NCI-H446 (cell line): ENCODE results near the gene ZNF84.

ENCODE experiments used
- DNase-seq, 2 experiments: peaks; one replicate each; lab custom pipeline; 2025; lab: John Stamatoyannopoulos, UW

The ZNF84 gene

GRCh38 chr12:133037207-133038005, at the start of gene ZNF84:
TSS of gene ZNF84 (plus strand) at chr12:133037509. CDS start at chr12:133041468, 3,959 bp downstream.
- DNase-seq: peak; percentile 97 to 98

- DNase-seq: no peak
Measured at GRCh38 chr12:132998741-132999140, 38.6 kb upstream of the ZNF84 start.

- DNase-seq: no peak
Measured at GRCh38 chr12:133010657-133011297, 26.5 kb upstream of the ZNF84 start.

GRCh38 chr12:133023566-133023965, 13.7 kb upstream of the ZNF84 start:
- DNase-seq: no peak

GRCh38 chr12:133026996-133027395, 10.3 kb upstream of the ZNF84 start:
- no peak for DNase-seq

GRCh38 chr12:133038118-133038709, 905 bp downstream of the ZNF84 start:
- no peak for DNase-seq

GRCh38 chr12:133046698-133047097, 9.4 kb downstream of the ZNF84 start:
- no peak for DNase-seq

GRCh38 chr12:133057446-133057845, 20.1 kb downstream of the ZNF84 start:
- DNase-seq: no peak

GRCh38 chr12:133058203-133059113, 21.1 kb downstream of the ZNF84 start:
- DNase-seq: peak in 1 of 2 experiments; percentile 2

- no peak for DNase-seq
Measured at GRCh38 chr12:133061954-133062353, 24.6 kb downstream of the ZNF84 start.

- no peak for DNase-seq
Measured at GRCh38 chr12:133063556-133063955, 26.2 kb downstream of the ZNF84 start.

- DNase-seq: no peak
Measured at GRCh38 chr12:133073836-133074235, 36.5 kb downstream of the ZNF84 start.

GRCh38 chr12:133080026-133080367, 42.7 kb downstream of the ZNF84 start:
- DNase-seq: peak; percentile 92 to 98

- DNase-seq: peak; percentile 92 to 95
Measured at GRCh38 chr12:133080368-133081158, 43.3 kb downstream of the ZNF84 start, which contains the start of gene ZNF140. TSS of gene ZNF140 (plus strand) at chr12:133080923. CDS start at chr12:133081321, 398 bp downstream.

- peak; percentile 33 to 68 for DNase-seq
Measured at GRCh38 chr12:133081159-133081780, 44.0 kb downstream of the ZNF84 start.

GRCh38 chr12:133083345-133083744, 46.0 kb downstream of the ZNF84 start:
- DNase-seq: no peak

GRCh38 chr12:133105620-133106019, 68.3 kb downstream of the ZNF84 start:
- no peak for DNase-seq

- no peak for DNase-seq
Measured at GRCh38 chr12:133106253-133106652, 68.9 kb downstream of the ZNF84 start.

GRCh38 chr12:133107121-133107520, 69.8 kb downstream of the ZNF84 start:
- DNase-seq: no peak

GRCh38 chr12:133108150-133108549, 70.8 kb downstream of the ZNF84 start:
- DNase-seq: no peak
